Stimulated activated CD4-positive, alpha-beta T cell treated with anti-CD3 and anti-CD28 coated beads, Interleukin-2, amount 100 ng/mL, for 24 hours (primary cell): ENCODE results near the gene CSRP1.
"Not testable (repeated sequence)": the region's sequence is repeated elsewhere in the genome, so short reads cannot be mapped to it uniquely, and the experiment has no call there.

ENCODE experiments used
- DNase-seq, 2 donors: peaks; one replicate each; pipeline ENCODE4 v3.0.0-alpha.2; 2020

The CSRP1 gene

GRCh38 chr1:201537891-201538611 is 31.1 kb upstream of the CSRP1 start:
- DNase-seq = no peak

GRCh38 chr1:201537467-201537866 is 30.5 kb upstream of the CSRP1 start:
- DNase-seq = no peak

- DNase-seq = no peak
Measured at GRCh38 chr1:201537028-201537427, 30.1 kb upstream of the CSRP1 start.

- DNase-seq = no peak
Measured at GRCh38 chr1:201536558-201536957, 29.6 kb upstream of the CSRP1 start.

GRCh38 chr1:201535919-201536245 is 29.0 kb upstream of the CSRP1 start:
- no peak for DNase-seq

- DNase-seq = no peak
Measured at GRCh38 chr1:201535046-201535918, 28.4 kb upstream of the CSRP1 start.

GRCh38 chr1:201533836-201534235 is 26.9 kb upstream of the CSRP1 start:
- DNase-seq = no peak

GRCh38 chr1:201531551-201532425 is 24.9 kb upstream of the CSRP1 start:
- no peak for DNase-seq

GRCh38 chr1:201530741-201531531 is 24.0 kb upstream of the CSRP1 start:
- peak; percentile 26 to 65 for DNase-seq

- DNase-seq = no peak
Measured at GRCh38 chr1:201528631-201529252, 21.8 kb upstream of the CSRP1 start.

- DNase-seq = no peak
Measured at GRCh38 chr1:201527879-201528278, 21.0 kb upstream of the CSRP1 start.

GRCh38 chr1:201525193-201525778 is 18.4 kb upstream of the CSRP1 start:
- DNase-seq = no peak

GRCh38 chr1:201520046-201520575 is 13.2 kb upstream of the CSRP1 start:
- not testable (repeated sequence) for DNase-seq

- DNase-seq = no peak
Measured at GRCh38 chr1:201518071-201518470, 11.1 kb upstream of the CSRP1 start.

- no peak for DNase-seq
Measured at GRCh38 chr1:201517631-201518030, 10.7 kb upstream of the CSRP1 start.

GRCh38 chr1:201516511-201517127 is 9.7 kb upstream of the CSRP1 start:
- DNase-seq = no peak

GRCh38 chr1:201515895-201516294 is 9.0 kb upstream of the CSRP1 start:
- DNase-seq = no peak

- DNase-seq = no peak
Measured at GRCh38 chr1:201515062-201515750, 8.3 kb upstream of the CSRP1 start.

GRCh38 chr1:201514466-201514865 is 7.5 kb upstream of the CSRP1 start:
- no peak for DNase-seq
